ENCODE data around the gene PODXL. TPM values are rescaled to one million over a fixed set of nuclear protein-coding genes. Genes with fewer than 3 reads are reported as not detected.

The PODXL gene
- total RNA-seq, 2 experiments from 2014 or later: 0.45 to 0.51 TPM

DNA sequence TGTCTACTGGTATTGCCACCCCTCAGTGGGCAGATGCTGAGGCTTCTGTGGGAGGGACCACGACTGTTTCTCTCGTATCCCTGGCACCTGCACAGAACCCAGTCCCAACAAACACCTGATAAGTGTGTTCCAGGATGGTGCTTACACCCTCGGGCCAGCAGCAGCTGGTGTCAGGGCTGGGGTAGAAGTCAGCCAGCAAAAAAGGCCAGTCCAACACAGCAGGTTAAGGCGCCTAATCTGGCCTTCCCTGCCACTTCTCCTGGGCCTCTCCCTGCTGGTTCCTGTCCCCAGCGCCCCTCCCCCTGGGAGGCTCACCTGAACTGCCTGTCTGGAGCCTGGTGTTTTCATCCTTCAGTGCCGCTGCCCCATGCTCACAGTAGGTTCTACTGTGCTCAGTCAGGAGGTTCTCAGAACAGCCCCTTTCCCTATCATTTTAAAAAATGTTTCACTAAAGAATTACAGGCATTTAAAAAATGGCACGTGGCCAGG is 20.0 kb downstream of the PODXL start:
- Mint-ChIP-seq H3K36me3 (ENCODE audit: low read depth) (no peaks in the 10 kb centered on the region), H3K4me3 (no peak overlapping the region), H3K27me3 (no peaks in the 10 kb centered on the region), H3K9me3 (no peaks in the 10 kb centered on the region), H3K27ac (no peak overlapping the region), H3K4me1 (ENCODE audit: low read depth) (no peaks in the 10 kb centered on the region)
- TF ChIP-seq, protein P1, sequence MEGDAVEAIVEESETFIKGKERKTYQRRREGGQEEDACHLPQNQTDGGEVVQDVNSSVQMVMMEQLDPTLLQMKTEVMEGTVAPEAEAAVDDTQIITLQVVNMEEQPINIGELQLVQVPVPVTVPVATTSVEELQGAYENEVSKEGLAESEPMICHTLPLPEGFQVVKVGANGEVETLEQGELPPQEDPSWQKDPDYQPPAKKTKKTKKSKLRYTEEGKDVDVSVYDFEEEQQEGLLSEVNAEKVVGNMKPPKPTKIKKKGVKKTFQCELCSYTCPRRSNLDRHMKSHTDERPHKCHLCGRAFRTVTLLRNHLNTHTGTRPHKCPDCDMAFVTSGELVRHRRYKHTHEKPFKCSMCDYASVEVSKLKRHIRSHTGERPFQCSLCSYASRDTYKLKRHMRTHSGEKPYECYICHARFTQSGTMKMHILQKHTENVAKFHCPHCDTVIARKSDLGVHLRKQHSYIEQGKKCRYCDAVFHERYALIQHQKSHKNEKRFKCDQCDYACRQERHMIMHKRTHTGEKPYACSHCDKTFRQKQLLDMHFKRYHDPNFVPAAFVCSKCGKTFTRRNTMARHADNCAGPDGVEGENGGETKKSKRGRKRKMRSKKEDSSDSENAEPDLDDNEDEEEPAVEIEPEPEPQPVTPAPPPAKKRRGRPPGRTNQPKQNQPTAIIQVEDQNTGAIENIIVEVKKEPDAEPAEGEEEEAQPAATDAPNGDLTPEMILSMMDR (IDR thresholded peaks at IDR 0.05): no peak
- intact Hi-C loops (cut with micrococcal nuclease): no loop called here
- CTCF ChIA-PET: interaction anchor here (4.7 kb wide), 1 partner anchor 10 kb away, joined by 22 read pairs; no protein-coding TSS in a partner anchor
- no peak for ATAC-seq
- POLR2A ChIA-PET: no interaction called here
- no peak for DNase-seq

DNA sequence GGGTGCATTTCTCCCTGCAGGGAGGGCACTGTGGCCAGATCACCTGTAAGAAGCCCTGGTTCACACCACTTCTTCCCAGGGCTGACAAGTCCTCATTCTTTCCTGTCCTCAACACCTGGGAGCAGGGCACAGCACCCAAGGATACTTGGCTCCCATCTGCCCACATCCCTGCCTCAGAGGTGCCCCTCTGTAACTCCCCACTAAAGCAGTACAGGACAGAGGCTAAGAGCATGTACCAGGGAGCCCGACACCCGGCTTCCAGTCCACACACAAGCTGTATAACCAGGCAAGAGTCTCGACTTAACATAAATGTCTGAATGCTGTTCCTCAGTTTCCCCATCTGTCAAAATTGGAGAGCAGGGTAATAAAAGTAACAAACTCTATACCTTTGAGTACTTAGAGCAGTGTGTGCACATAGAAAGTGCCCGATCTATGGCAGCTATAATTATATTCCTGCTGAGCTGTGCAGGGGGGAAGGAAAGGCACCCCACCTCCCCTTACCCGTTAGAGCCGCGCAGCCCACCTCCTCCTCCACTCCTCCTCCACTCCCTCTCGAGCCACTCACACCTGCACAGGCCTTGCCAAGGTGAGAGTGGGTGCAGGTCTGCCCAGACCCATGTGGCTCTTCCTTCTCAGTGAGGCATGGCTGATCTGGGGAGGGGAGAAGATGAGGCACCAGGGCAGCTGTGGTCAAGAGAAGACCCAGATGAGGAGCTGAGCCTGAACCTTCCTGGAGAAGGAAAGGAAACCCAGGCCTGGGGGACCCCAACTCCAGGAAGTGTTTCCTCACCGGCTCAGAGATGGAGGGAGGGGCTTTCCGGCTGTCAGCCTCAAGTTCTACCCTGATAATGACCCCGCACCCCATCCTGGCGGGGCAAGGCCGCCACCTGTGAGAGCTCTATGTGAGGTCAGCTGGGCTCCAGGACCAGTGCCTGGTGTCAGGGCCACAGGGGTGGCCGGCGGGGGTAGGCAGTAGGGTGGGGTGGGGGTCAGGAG is 22.6 kb downstream of the PODXL start:
- Mint-ChIP-seq H3K4me3 (no peak overlapping the region), H3K4me1 (ENCODE audit: low read depth) (no peaks in the 10 kb centered on the region), H3K36me3 (ENCODE audit: low read depth) (no peaks in the 10 kb centered on the region), H3K27me3 (no peaks in the 10 kb centered on the region), H3K27ac (no peak overlapping the region), H3K9me3 (no peaks in the 10 kb centered on the region)
- CTCF ChIA-PET: interaction anchor here (1.2 to 4.7 kb wide), 3 partner anchors 13 to 124 kb away, joined by 3 to 22 read pairs (median 5); no protein-coding TSS in a partner anchor
- ATAC-seq: no peak
- intact Hi-C loops (cut with micrococcal nuclease): no loop called here
- TF ChIP-seq, protein P1 (IDR thresholded peaks at IDR 0.05): no peak
- no peak for DNase-seq
- POLR2A ChIA-PET: interaction anchor here (0.6 kb wide), 1 partner anchor 42 kb away, joined by 3 read pairs; no protein-coding TSS in a partner anchor

DNA sequence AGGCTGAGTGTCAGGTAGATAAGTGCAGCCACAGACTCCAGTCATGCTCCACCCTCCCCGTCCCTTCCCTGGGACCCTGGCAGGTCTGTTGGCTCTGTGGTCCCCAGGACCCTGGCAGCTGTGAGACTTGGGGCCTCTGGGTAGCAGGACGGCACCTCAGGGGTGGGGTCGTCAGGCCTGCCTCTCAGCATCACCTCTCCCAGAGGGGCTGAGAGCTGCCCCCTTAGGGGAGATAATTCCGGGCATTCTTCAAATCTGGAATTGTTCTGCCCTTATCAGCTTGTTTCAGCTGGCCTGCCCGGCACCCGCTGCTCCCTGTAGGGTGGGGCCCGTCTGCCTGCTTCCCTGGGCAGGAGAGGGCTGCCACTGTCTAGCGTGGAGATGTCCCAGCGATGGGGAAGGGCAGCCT is 23.3 kb downstream of the PODXL start:
- CTCF ChIA-PET: no interaction called here
- TF ChIP-seq, protein P1 (IDR thresholded peaks at IDR 0.05): no peak
- Mint-ChIP-seq H3K9me3 (no peaks in the 10 kb centered on the region), H3K36me3 (ENCODE audit: low read depth) (no peaks in the 10 kb centered on the region), H3K27me3 (no peaks in the 10 kb centered on the region), H3K4me3 (no peak overlapping the region), H3K4me1 (ENCODE audit: low read depth) (no peaks in the 10 kb centered on the region), H3K27ac (no peak overlapping the region)
- POLR2A ChIA-PET: no interaction called here
- ATAC-seq: no peak
- DNase-seq: no peak
- intact Hi-C loops (cut with micrococcal nuclease): no loop called here

DNA sequence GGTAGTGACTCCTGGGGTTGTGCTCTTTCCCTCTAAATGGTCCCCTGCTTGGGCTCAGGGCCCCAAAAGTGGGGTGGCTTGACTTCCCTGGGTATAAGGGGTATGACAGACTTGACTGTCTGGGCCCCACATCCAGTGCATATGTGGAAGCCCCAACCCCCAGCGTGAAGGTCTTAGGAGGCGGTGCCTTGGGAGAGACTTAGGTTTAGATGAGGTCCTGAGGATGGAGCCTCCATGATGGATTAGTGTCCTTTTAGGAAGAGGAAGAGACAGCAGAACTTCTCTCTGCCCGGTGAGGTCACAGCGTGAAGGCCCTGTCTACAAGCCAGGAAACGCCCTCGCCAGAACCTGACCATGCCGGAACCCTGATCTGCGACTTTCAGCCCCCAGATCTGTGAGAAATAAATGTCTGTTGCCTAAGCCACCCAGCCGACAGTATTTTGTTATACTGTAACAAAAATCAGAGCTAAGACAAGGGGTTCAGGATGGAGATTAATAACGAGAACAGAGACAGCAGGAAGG is 23.8 kb downstream of the PODXL start:
- Mint-ChIP-seq H3K27ac (no peak overlapping the region), H3K4me1 (ENCODE audit: low read depth) (no peaks in the 10 kb centered on the region), H3K36me3 (ENCODE audit: low read depth) (no peaks in the 10 kb centered on the region), H3K4me3 (no peak overlapping the region), H3K27me3 (no peaks in the 10 kb centered on the region), H3K9me3 (no peaks in the 10 kb centered on the region)
- DNase-seq: no peak
- POLR2A ChIA-PET: no interaction called here
- CTCF ChIA-PET: no interaction called here
- TF ChIP-seq, protein P1 (IDR thresholded peaks at IDR 0.05): no peak
- intact Hi-C loops (cut with micrococcal nuclease): no loop called here
- no peak for ATAC-seq

DNA sequence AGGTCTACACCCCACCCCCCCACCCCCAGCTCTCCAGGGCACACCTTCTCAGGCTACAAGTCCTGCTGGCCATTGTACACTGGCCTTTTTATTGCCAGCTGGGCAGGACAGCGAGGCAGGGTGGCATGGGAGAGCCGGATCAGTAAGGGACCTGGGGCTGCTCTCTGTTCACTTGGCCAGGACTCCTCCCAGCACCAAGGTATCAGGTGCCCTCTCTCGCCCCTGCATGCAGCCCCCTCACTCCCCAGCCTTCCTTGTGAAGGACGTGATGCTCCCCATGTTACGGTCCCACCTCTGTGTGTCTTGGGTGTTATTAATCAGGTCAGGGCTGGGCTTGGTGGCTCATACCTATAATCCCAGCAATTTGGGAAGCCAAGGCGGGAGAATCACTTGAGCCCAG is 26.3 kb downstream of the PODXL start:
- ATAC-seq (no peak), DNase-seq (no peak)
- ChIA-PET CTCF (no interaction called here), POLR2A (no interaction called here)
- TF ChIP-seq, protein P1 (IDR thresholded peaks at IDR 0.05): no peak
- H3K4me1 Mint-ChIP-seq (ENCODE audit: low read depth): peaks cover 4% of the 10 kb centered on the region
- no peak overlapping the region for H3K27ac Mint-ChIP-seq
- intact Hi-C loops (cut with micrococcal nuclease): no loop called here
- H3K4me3 Mint-ChIP-seq: no peak overlapping the region
- peaks cover 3% of the 10 kb centered on the region for H3K27me3 Mint-ChIP-seq
- no peaks in the 10 kb centered on the region for H3K36me3 Mint-ChIP-seq (ENCODE audit: low read depth)
- H3K9me3 Mint-ChIP-seq: no peaks in the 10 kb centered on the region
